ENCODE measurements around the gene LRRC46. TPM values are rescaled to one million over a fixed set of nuclear protein-coding genes. Genes with fewer than 3 reads are reported as not detected.

The LRRC46 gene
- total and polyA plus RNA-seq, 8 donors = 0.44 to 16.5 (median 7.8) TPM

DNA sequence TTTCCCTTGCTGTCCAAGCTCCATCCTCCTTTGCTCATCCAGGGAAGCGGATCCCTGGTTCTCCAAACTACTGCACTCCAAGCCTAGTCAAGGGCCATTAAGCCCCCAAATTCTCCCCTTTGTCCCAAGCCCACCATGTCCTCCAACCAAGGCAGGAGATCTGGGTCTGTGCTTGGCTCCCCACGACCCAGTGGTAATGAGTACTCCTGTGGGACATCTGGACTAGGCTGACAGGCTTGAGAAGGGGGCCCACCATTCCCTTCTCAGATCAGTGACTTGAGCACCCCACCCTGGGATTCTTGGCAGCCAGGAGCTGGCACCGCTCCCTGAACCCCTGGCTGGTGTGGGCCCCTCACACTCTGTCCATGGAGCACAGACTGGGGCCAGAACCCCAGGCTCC lies 27.0 kb upstream of the LRRC46 start:
- ATAC-seq (no peak), DNase-seq (no peak)
- peaks cover 0 to under 1% of the 10 kb centered on the region in 2 donors for H3K4me1 ChIP-seq
- intact Hi-C loops (cut with DNase I) = no loop called here
- H3K36me3 ChIP-seq = peaks cover 0 to 30% of the 10 kb centered on the region in 2 donors
- no peaks in the 10 kb centered on the region for H3K9me3 ChIP-seq
- H3K27ac ChIP-seq = no peak overlapping the region
- TF ChIP-seq CTCF (IDR thresholded peaks at IDR 0.05) = no peak
- no peak overlapping the region for H3K4me3 ChIP-seq
- H3K27me3 ChIP-seq = no peaks in the 10 kb centered on the region

GRCh38 chr17:47806026-47806912 lies 25.2 kb upstream of the LRRC46 start:
- H3K4me3 ChIP-seq = no peak overlapping the region
- H3K27me3 ChIP-seq = no peaks in the 10 kb centered on the region
- H3K9me3 ChIP-seq = no peaks in the 10 kb centered on the region
- H3K27ac ChIP-seq = no peak overlapping the region
- no peak for TF ChIP-seq CTCF (IDR thresholded peaks at IDR 0.05)
- peaks cover 0 to 44% of the 10 kb centered on the region in 2 donors for H3K36me3 ChIP-seq
- no peak for ATAC-seq
- DNase-seq = no peak
- H3K4me1 ChIP-seq = peaks cover 0 to 10% of the 10 kb centered on the region in 2 donors
- intact Hi-C loops (cut with DNase I) = no loop called here

DNA sequence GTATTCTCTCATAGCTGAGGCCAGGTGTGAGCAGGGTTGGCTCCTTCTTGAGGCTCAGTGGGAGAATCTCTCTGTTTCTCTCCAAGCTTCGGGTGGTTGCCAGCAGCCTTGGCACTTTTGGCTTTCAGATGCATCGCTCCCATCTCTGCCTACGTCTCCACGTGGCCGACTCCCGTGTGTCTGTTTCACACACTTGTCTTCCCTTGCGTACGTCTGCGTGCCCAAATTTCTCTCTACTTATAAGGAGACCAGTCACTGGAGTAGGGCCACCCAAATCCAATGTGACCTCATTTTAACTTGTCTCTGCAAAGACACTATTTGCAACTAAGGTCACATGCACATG lies 24.6 kb upstream of the LRRC46 start:
- intact Hi-C loops (cut with DNase I) = no loop called here
- no peak for ATAC-seq

GRCh38 chr17:47807421-47807820 lies 24.0 kb upstream of the LRRC46 start:
- no peak for DNase-seq
- Histone ChIP-seq H3K4me1 (peaks cover 0 to 10% of the 10 kb centered on the region in 2 donors), H3K9me3 (no peaks in the 10 kb centered on the region), H3K4me3 (no peak overlapping the region), H3K27ac (no peak overlapping the region), H3K27me3 (no peaks in the 10 kb centered on the region), H3K36me3 (peaks cover 0 to 51% of the 10 kb centered on the region in 2 donors)
- intact Hi-C loops (cut with DNase I) = no loop called here
- ATAC-seq = no peak
- no peak for TF ChIP-seq CTCF (IDR thresholded peaks at IDR 0.05)

More for the DNA sequence above, 24.6 kb upstream of the LRRC46 start:
- no peaks in the 10 kb centered on the region for H3K27me3 ChIP-seq
- TF ChIP-seq CTCF (IDR thresholded peaks at IDR 0.05) = no peak
- peaks cover 0 to 47% of the 10 kb centered on the region in 2 donors for H3K36me3 ChIP-seq
- no peaks in the 10 kb centered on the region for H3K9me3 ChIP-seq
- no peak overlapping the region for H3K27ac ChIP-seq
- H3K4me3 ChIP-seq = no peak overlapping the region
- peaks cover 0 to 10% of the 10 kb centered on the region in 2 donors for H3K4me1 ChIP-seq
- no peak for DNase-seq

- no peak for TF ChIP-seq CTCF (IDR thresholded peaks at IDR 0.05)
- no peaks in the 10 kb centered on the region for H3K27me3 ChIP-seq
- H3K36me3 ChIP-seq = peaks cover 0 to 59% of the 10 kb centered on the region in 2 donors
- no peaks in the 10 kb centered on the region for H3K9me3 ChIP-seq
- no peak overlapping the region for H3K27ac ChIP-seq
- ATAC-seq (no peak), DNase-seq (no peak)
- intact Hi-C loops (cut with DNase I) = no loop called here
- H3K4me1 ChIP-seq = peaks cover 0 to 10% of the 10 kb centered on the region in 2 donors
- no peak overlapping the region for H3K4me3 ChIP-seq
Measured at GRCh38 chr17:47808036-47808829, 23.2 kb upstream of the LRRC46 start.

Measured in left lung (tissue), 10 donors.